AG04450 (cell line): Measurements from ENCODE around the gene SPRY4. TPM values are rescaled to one million over a fixed set of nuclear protein-coding genes. Genes with fewer than 3 reads are reported as not detected.
"Not testable (repeated sequence)": the region's sequence is repeated elsewhere in the genome, so short reads cannot be mapped to it uniquely, and the experiment has no call there.

Experiments used
- CTCF ChIA-PET: fragments of 300-600, 350-600 bp; formaldehyde crosslinking; extraction: SDS; loops from one replicate; lab custom pipeline; 2022; ENCODE audit warnings: antibody characterized with exemption, inconsistent platforms; lab: Charles Lee
- POLR2A ChIA-PET: fragments of 350-600 bp; formaldehyde crosslinking; extraction: SDS; loops from one replicate; lab custom pipeline; 2021; ENCODE audit warnings: antibody characterized with exemption, inconsistent platforms; lab: Yijun Ruan, JAX
- DNase-seq: peaks from one replicate; pipeline ENCODE4 v3.0.0-alpha.2; 2011; ENCODE audit warnings: low read depth, low spot score
- H3K27ac ChIP-seq: one replicate; pipeline ENCODE4 v1.5.1; 2012; ENCODE audit warnings: low read depth, low read length, control low read depth
- H3K27me3 ChIP-seq: one replicate; pipeline ENCODE4 v1.6.0; 2012; ENCODE audit warnings: low read length; ENCODE audit not compliant: control insufficient read depth, insufficient read depth
- H3K4me3 ChIP-seq: 2 replicates; pipeline ENCODE4 v1.5.1; 2011; ENCODE audit warnings: mild to moderate bottlenecking, low read depth, low read length, control low read depth
- H3K9me3 ChIP-seq: 2 replicates; pipeline ENCODE4 v1.5.1; 2012; ENCODE audit warnings: low read length; ENCODE audit not compliant: control insufficient read depth, insufficient read depth
- CTCF ChIP-seq: IDR thresholded peaks from 2 replicates; pipeline ENCODE4 v1.5.1; 2011; ENCODE audit warnings: low read depth, low read length, control low read depth, inconsistent platforms
- polyA plus RNA-seq: library from polyadenylated mRNA; depleted of rRNA; stranded (reverse); fragments of >200 nt; gene quantifications from 2 replicates; pipeline ENCODE4 v1.2.3, GENCODE V29; 2011

Gene SPRY4
- polyA plus RNA-seq, 1 experiment = 8.7 TPM

GRCh38 chr5:142303565-142303964 lies 21.3 kb downstream of the SPRY4 start:
- no peaks in the 10 kb centered on the region for H3K27me3 ChIP-seq
- no peak overlapping the region for H3K4me3 ChIP-seq
- no peak for DNase-seq
- CTCF ChIA-PET = no interaction called here
- POLR2A ChIA-PET = no interaction called here
- no peak for TF ChIP-seq CTCF
- no peak overlapping the region for H3K27ac ChIP-seq
- H3K9me3 ChIP-seq = no peaks in the 10 kb centered on the region

- CTCF ChIA-PET = no interaction called here
Measured at GRCh38 chr5:142301540-142301939, 23.3 kb downstream of the SPRY4 start.

GRCh38 chr5:142300677-142301076 lies 24.1 kb downstream of the SPRY4 start:
- DNase-seq = no peak
- CTCF ChIA-PET = no interaction called here
- no peak for TF ChIP-seq CTCF
- no peak overlapping the region for H3K27ac ChIP-seq
- POLR2A ChIA-PET = no interaction called here
- no peaks in the 10 kb centered on the region for H3K27me3 ChIP-seq
- no peaks in the 10 kb centered on the region for H3K9me3 ChIP-seq
- no peak overlapping the region for H3K4me3 ChIP-seq

More at GRCh38 chr5:142301540-142301939, 23.3 kb downstream of the SPRY4 start:
- no peak for TF ChIP-seq CTCF
- Histone ChIP-seq H3K27ac (no peak overlapping the region), H3K9me3 (no peaks in the 10 kb centered on the region), H3K27me3 (no peaks in the 10 kb centered on the region), H3K4me3 (no peak overlapping the region)
- POLR2A ChIA-PET = no interaction called here
- DNase-seq = no peak

- Histone ChIP-seq H3K27me3 (no peaks in the 10 kb centered on the region), H3K9me3 (no peaks in the 10 kb centered on the region), H3K4me3 (no peak overlapping the region), H3K27ac (no peak overlapping the region)
- ChIA-PET POLR2A (no interaction called here), CTCF (interaction anchor here (0.7 to 2.5 kb wide), 2 partner anchors 17 to 251 kb away, joined by 3 to 11 read pairs; no protein-coding TSS in a partner anchor)
- TF ChIP-seq CTCF = no peak
- DNase-seq = no peak
Measured at GRCh38 chr5:142298789-142299188, 26.0 kb downstream of the SPRY4 start.

GRCh38 chr5:142297786-142298185 lies 27.0 kb downstream of the SPRY4 start:
- POLR2A ChIA-PET = interaction anchor here (0.6 to 0.7 kb wide), 2 partner anchors 11 to 23 kb away, joined by 3 read pairs; no protein-coding TSS in a partner anchor
- CTCF ChIA-PET = interaction anchor here (0.7 to 2.5 kb wide), 4 partner anchors 140 to 416 kb away, joined by 3 to 11 read pairs (median 5); no protein-coding TSS in a partner anchor

More at GRCh38 chr5:142297786-142298185, 27.0 kb downstream of the SPRY4 start:
- not testable (repeated sequence) for H3K27me3 ChIP-seq, H3K4me3 ChIP-seq, H3K9me3 ChIP-seq, DNase-seq, H3K27ac ChIP-seq
